Progenitor cell of endocrine pancreas (in vitro differentiated cells): ENCODE measurements around the gene CTSD. TPM values are rescaled to one million over a fixed set of nuclear protein-coding genes. Genes with fewer than 3 reads are reported as not detected.

Source experiments
- DNase-seq: peaks from one replicate; pipeline ENCODE4 v3.0.0; 2021; ENCODE audit warnings: low spot score; ENCODE audit not compliant: unreplicated experiment
- H3K27ac Mint-ChIP-seq: 2 replicates; pipeline ENCODE4 v1.8.0; 2021; ENCODE audit warnings: mild to moderate bottlenecking, moderate library complexity, mixed read lengths
- H3K27me3 Mint-ChIP-seq: 2 replicates; pipeline ENCODE4 v1.8.0; 2021; ENCODE audit warnings: mixed read lengths
- H3K36me3 Mint-ChIP-seq: 2 replicates; pipeline ENCODE4 v1.8.0; 2022; ENCODE audit warnings: mixed read lengths; ENCODE audit not compliant: insufficient read depth
- H3K4me1 Mint-ChIP-seq: 2 replicates; pipeline ENCODE4 v1.8.0; 2021; ENCODE audit warnings: low read depth, mixed read lengths
- H3K4me3 Mint-ChIP-seq: 2 replicates; pipeline ENCODE4 v1.8.0; 2021; ENCODE audit warnings: low read depth, mild to moderate bottlenecking, moderate library complexity, mixed read lengths
- H3K9me3 Mint-ChIP-seq: 2 replicates; pipeline ENCODE4 v1.8.0; 2021; ENCODE audit warnings: low read depth, mixed read lengths
- CTCF ChIP-seq: fragments of 200-600 bp; sonication (generic); IDR thresholded peaks from one replicate; pipeline ENCODE4 v1.5.0; 2021; ENCODE audit warnings: antibody characterized with exemption, mild to moderate bottlenecking; ENCODE audit not compliant: unreplicated experiment
- total RNA-seq: library from RNA; stranded (reverse); gene quantifications from 2 replicates; pipeline ENCODE4 v1.2.1, GENCODE V29; 2021

The CTSD gene
- total RNA-seq, 1 donor from 2014 or later = 158 TPM

- Mint-ChIP-seq H3K4me3 (no peak overlapping the region), H3K4me1 (peaks cover 7% of the 10 kb centered on the region), H3K27me3 (peaks cover 39% of the 10 kb centered on the region), H3K36me3 (no peaks in the 10 kb centered on the region), H3K9me3 (peaks cover 4% of the 10 kb centered on the region), H3K27ac (no peak overlapping the region)
- no peak for TF ChIP-seq CTCF
- no peak for DNase-seq
Observed at GRCh38 chr11:1705126-1706052, 58.3 kb downstream of the CTSD start.

DNA sequence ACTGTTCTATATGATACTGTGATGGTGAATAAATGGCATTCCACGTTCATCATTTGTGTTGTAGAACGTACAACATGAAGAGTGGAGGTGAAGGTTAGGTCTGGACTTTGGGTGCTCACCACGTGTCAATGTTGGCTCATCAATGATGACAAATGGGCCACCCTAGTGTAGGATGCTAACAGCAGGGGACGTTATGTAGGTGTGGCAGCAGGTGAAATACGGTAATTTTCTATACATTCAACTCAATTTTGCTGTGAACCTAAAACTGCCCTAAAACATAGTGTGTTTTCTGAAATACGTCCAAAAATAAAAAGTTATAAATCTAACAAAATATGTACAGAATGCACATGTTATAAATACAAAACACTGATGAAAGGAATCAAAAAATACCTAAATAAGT, 60.6 kb downstream of the CTSD start:
- no peak for TF ChIP-seq CTCF
- H3K27me3 Mint-ChIP-seq = peaks cover 34% of the 10 kb centered on the region
- H3K36me3 Mint-ChIP-seq = no peaks in the 10 kb centered on the region
- H3K4me3 Mint-ChIP-seq = no peak overlapping the region
- DNase-seq = no peak
- H3K27ac Mint-ChIP-seq = no peak overlapping the region
- H3K4me1 Mint-ChIP-seq = peaks cover 7% of the 10 kb centered on the region
- H3K9me3 Mint-ChIP-seq = peaks cover 4% of the 10 kb centered on the region

Other genes starting within 250 kb of the CTSD start
- gene DUSP8, start 191.7 kb downstream of the CTSD start, total RNA-seq = 15.2 and 15.9 TPM in 2 replicates
- not detected in 2 replicates for gene KRTAP5-1, start 178.6 kb downstream of the CTSD start, total RNA-seq
- not detected in 2 replicates for gene KRTAP5-2, start 165.6 kb downstream of the CTSD start, total RNA-seq
- gene KRTAP5-3, start 155.5 kb downstream of the CTSD start, total RNA-seq = not detected in 2 replicates
- not detected in 2 replicates for gene KRTAP5-4, start 141.8 kb downstream of the CTSD start, total RNA-seq
- not detected in 2 replicates for gene KRTAP5-5, start 134.2 kb downstream of the CTSD start, total RNA-seq
- gene KRTAP5-6, start 66.7 kb downstream of the CTSD start, total RNA-seq = not detected in 2 replicates
- gene IFITM10, start 13.3 kb downstream of the CTSD start, total RNA-seq = 1.2 TPM in 2 replicates
- 0.69 and 1.5 TPM in 2 replicates for gene SYT8, start 71.1 kb upstream of the CTSD start, total RNA-seq
- gene TNNI2, start 75.1 kb upstream of the CTSD start, total RNA-seq = 0.55 and 0.69 TPM in 2 replicates
- not detected in 2 replicates for gene LSP1, start 89.2 kb upstream of the CTSD start, total RNA-seq
- not detected in 2 replicates for gene PRR33, start 128.0 kb upstream of the CTSD start, total RNA-seq
- gene TNNT3, start 155.8 kb upstream of the CTSD start, total RNA-seq = 0.38 TPM in 1 of 2 replicates, not detected in the other
- 38.1 and 47.2 TPM in 2 replicates for gene MRPL23, start 183.4 kb upstream of the CTSD start, total RNA-seq
- gene H19, start 233.9 kb upstream of the CTSD start, total RNA-seq = 17,961 and 19,743 TPM in 2 replicates